HFFc6 (cell line): ENCODE results near the gene TTC38. TPM values are rescaled to one million over a fixed set of nuclear protein-coding genes. Genes with fewer than 3 reads are reported as not detected.

Experiments used
- DNase-seq: peaks from one replicate; pipeline ENCODE4 v3.0.0-alpha.2; 2018
- H3K27ac Mint-ChIP-seq: 2 replicates; pipeline ENCODE4 v1.8.0; 2020; ENCODE audit warnings: mild to moderate bottlenecking, mixed read lengths
- H3K27me3 Mint-ChIP-seq: 2 replicates; pipeline ENCODE4 v1.8.0; 2021; ENCODE audit warnings: mild to moderate bottlenecking, moderate library complexity, mixed read lengths; ENCODE audit not compliant: insufficient read depth
- H3K36me3 Mint-ChIP-seq: 2 replicates; pipeline ENCODE4 v1.8.0; 2021; ENCODE audit warnings: low read depth, mixed read lengths
- H3K4me1 Mint-ChIP-seq: 2 replicates; pipeline ENCODE4 v1.8.0; 2020; ENCODE audit warnings: low read depth, mixed read lengths
- H3K4me3 Mint-ChIP-seq: 2 replicates; pipeline ENCODE4 v1.8.0; 2020; ENCODE audit warnings: mild to moderate bottlenecking, moderate library complexity, mixed read lengths
- H3K9me3 Mint-ChIP-seq: 2 replicates; pipeline ENCODE4 v1.8.0; 2020; ENCODE audit warnings: mild to moderate bottlenecking, mixed read lengths
- CTCF ChIP-seq: fragments of 200-600 bp; sonication (generic); IDR thresholded peaks from 2 replicates; pipeline ENCODE4 v1.5.0; 2021; ENCODE audit warnings: antibody characterized with exemption, mild to moderate bottlenecking
- total RNA-seq, 6 experiments: library from RNA; stranded (reverse); fragmentation: NEBNext Ultra II Directional; extraction: Animal tissue kit (Norgen Biotek cat#: 25700); gene quantifications; 2 replicates in 1 of 6; 3 replicates in 5 of 6; pipeline ENCODE4 v1.2.3, GENCODE V29; 2021

The TTC38 gene
- total RNA-seq, 6 experiments from 2014 or later = 31.2 to 38.6 (median 36.6) TPM

GRCh38 chr22:46272762-46273431, 5.1 kb downstream of the TTC38 start:
- no peak overlapping the region; the same call in 1 of the 2 replicates for H3K27ac Mint-ChIP-seq
- H3K27me3 Mint-ChIP-seq = peaks cover 2% of the 10 kb centered on the region
- H3K4me3 Mint-ChIP-seq = no peak overlapping the region
- H3K36me3 Mint-ChIP-seq = peaks cover 15% of the 10 kb centered on the region
- TF ChIP-seq CTCF = no peak
- DNase-seq = no peak
- peaks cover 18% of the 10 kb centered on the region for H3K4me1 Mint-ChIP-seq
- no peaks in the 10 kb centered on the region for H3K9me3 Mint-ChIP-seq

GRCh38 chr22:46273432-46274148, 5.8 kb downstream of the TTC38 start:
- Mint-ChIP-seq H3K4me1 (peaks cover 14% of the 10 kb centered on the region), H3K27me3 (peaks cover 2% of the 10 kb centered on the region), H3K4me3 (no peak overlapping the region), H3K27ac (no peak overlapping the region), H3K36me3 (peaks cover 22% of the 10 kb centered on the region), H3K9me3 (no peaks in the 10 kb centered on the region)
- no peak for TF ChIP-seq CTCF
- DNase-seq = no peak

- Mint-ChIP-seq H3K27ac (no peak overlapping the region), H3K4me3 (no peak overlapping the region), H3K36me3 (peaks cover 23% of the 10 kb centered on the region), H3K27me3 (peaks cover 2% of the 10 kb centered on the region), H3K4me1 (peaks cover 9% of the 10 kb centered on the region), H3K9me3 (no peaks in the 10 kb centered on the region)
- TF ChIP-seq CTCF = no peak
- no peak for DNase-seq
These were observed 6.6 kb downstream of the TTC38 start for GRCh38 chr22:46274381-46274780.

GRCh38 chr22:46275455-46276122, 7.8 kb downstream of the TTC38 start:
- Mint-ChIP-seq H3K4me1 (no peaks in the 10 kb centered on the region), H3K27me3 (peaks cover 2% of the 10 kb centered on the region), H3K36me3 (peaks cover 23% of the 10 kb centered on the region), H3K9me3 (no peaks in the 10 kb centered on the region), H3K27ac (no peak overlapping the region; the same call in 1 of the 2 replicates), H3K4me3 (no peak overlapping the region)
- no peak for TF ChIP-seq CTCF
- no peak for DNase-seq

- no peaks in the 10 kb centered on the region for H3K9me3 Mint-ChIP-seq
- no peak for DNase-seq
- H3K36me3 Mint-ChIP-seq = peaks cover 24% of the 10 kb centered on the region
- H3K4me1 Mint-ChIP-seq = no peaks in the 10 kb centered on the region
- no peak overlapping the region for H3K4me3 Mint-ChIP-seq
- peaks cover 2% of the 10 kb centered on the region for H3K27me3 Mint-ChIP-seq
- TF ChIP-seq CTCF = no peak
- no peak overlapping the region for H3K27ac Mint-ChIP-seq
These were observed 8.8 kb downstream of the TTC38 start for GRCh38 chr22:46276563-46276962.
